AML-193 (cell line): ENCODE measurements around the gene NDRG4.

Source experiments
- DNase-seq, 2 experiments: peaks; one replicate each; lab custom pipeline; 2025; lab: John Stamatoyannopoulos, UW

NDRG4 gene

GRCh38 chr16:58543685-58544084 is 43.7 kb downstream of the NDRG4 start:
- DNase-seq: no peak

DNA sequence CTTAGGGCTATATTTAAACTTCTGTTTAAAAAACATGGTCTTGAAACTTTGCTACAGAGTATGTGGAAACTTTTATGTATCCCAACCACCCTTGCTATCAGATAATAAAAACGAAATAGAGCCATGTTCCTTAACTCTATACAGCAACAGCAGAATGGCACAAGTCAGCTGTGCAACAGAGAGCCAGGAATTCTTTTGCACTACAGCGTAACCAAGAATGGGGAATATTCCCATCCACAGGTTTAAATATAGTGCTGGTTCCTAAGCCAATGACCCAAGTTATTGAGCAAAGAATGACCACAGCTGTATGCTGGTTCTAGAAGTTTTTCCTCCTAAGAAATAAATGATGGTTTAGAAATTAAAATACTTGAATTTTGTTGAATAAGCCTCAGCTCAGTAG is 48.4 kb downstream of the NDRG4 start:
- no peak for DNase-seq

DNA sequence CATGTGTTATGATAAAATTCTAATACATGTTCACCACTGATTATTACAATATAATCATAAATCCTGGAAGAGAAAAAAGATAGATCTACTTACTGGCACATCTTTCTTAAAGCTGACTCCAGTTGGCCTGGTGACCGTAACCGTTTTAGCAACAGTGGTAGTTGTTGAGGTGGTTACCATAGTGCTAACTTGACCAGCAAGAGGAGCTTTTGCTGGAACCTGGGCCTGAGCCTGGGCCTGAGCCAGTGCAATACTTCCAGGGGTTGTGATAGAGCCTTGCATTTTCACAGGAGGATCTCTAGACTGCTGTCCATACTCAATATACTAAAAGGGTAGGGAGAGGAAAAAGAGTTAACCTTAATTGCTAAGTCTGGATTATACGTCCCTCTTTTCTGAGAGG is 51.6 kb downstream of the NDRG4 start:
- DNase-seq: no peak

- no peak for DNase-seq
Measured at GRCh38 chr16:58556678-58557077, 56.7 kb downstream of the NDRG4 start.
